AG04449 (cell line): ENCODE data around the gene STAU1.

Source experiments
- CTCF ChIA-PET: fragments of 350-600 bp; formaldehyde crosslinking; extraction: SDS; loops from one replicate; lab custom pipeline; 2021; ENCODE audit warnings: antibody characterized with exemption; lab: Yijun Ruan, JAX
- POLR2A ChIA-PET: fragments of 400-600, 350-600 bp; formaldehyde crosslinking; extraction: SDS; loops from one replicate; lab custom pipeline; 2020; ENCODE audit warnings: antibody characterized with exemption, inconsistent platforms; lab: Yijun Ruan, JAX
- DNase-seq: peaks from one replicate; pipeline ENCODE4 v3.0.0-alpha.2; 2010; ENCODE audit warnings: low read depth, low spot score
- H3K4me3 ChIP-seq: 2 replicates; pipeline ENCODE4 v1.5.1; 2011; ENCODE audit warnings: low read depth, mild to moderate bottlenecking, control low read depth, low read length
- TF ChIP-seq, protein P1 (sequence below): IDR thresholded peaks from one replicate; pipeline ENCODE4 v1.5.1; 2011; ENCODE audit warnings: mild to moderate bottlenecking, moderate library complexity, low read length, control low read depth, inconsistent platforms; ENCODE audit not compliant: insufficient read depth; ENCODE audit errors: missing control alignments

Gene STAU1

DNA sequence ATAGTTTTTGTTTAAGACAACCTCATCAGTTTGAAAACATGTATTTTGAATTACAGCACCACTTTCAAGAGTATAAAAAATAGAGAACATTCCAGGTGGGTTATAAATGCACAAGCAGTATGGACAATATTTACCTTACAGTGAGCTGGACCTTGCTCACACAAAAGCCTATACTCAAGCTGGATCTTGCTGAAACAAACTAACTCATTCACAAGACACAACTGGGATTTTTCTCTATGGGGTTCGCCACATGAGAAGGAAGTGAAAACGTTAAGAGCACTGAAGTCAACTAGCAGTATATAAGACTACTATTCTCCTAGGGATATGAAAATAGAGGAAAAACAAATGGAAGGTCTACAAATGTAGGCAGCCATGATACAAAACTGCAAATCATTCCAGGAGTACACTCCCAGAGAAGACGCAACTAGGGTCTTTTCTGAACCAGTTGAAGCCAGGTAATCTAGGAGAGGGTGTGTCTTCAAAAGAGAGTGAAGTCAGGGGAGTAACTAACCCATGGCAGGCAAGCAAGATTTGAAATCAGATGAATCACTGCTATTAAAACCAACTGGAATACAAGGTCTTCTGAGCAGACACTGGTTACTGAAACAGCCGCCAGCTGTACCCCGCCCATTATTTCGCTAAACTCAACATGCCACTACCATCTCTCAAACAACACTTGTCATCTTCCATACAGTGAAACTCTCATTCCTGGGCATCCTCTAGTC, 26.5 kb downstream of the STAU1 start:
- DNase-seq, result no peak
- no peak overlapping the region for H3K4me3 ChIP-seq
- ChIA-PET CTCF (interaction anchor here (1.2 kb wide), 1 partner anchor 56 kb away, joined by 5 read pairs; no protein-coding TSS in a partner anchor), POLR2A (no interaction called here)
- TF ChIP-seq, protein P1, sequence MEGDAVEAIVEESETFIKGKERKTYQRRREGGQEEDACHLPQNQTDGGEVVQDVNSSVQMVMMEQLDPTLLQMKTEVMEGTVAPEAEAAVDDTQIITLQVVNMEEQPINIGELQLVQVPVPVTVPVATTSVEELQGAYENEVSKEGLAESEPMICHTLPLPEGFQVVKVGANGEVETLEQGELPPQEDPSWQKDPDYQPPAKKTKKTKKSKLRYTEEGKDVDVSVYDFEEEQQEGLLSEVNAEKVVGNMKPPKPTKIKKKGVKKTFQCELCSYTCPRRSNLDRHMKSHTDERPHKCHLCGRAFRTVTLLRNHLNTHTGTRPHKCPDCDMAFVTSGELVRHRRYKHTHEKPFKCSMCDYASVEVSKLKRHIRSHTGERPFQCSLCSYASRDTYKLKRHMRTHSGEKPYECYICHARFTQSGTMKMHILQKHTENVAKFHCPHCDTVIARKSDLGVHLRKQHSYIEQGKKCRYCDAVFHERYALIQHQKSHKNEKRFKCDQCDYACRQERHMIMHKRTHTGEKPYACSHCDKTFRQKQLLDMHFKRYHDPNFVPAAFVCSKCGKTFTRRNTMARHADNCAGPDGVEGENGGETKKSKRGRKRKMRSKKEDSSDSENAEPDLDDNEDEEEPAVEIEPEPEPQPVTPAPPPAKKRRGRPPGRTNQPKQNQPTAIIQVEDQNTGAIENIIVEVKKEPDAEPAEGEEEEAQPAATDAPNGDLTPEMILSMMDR, result no peak

DNA sequence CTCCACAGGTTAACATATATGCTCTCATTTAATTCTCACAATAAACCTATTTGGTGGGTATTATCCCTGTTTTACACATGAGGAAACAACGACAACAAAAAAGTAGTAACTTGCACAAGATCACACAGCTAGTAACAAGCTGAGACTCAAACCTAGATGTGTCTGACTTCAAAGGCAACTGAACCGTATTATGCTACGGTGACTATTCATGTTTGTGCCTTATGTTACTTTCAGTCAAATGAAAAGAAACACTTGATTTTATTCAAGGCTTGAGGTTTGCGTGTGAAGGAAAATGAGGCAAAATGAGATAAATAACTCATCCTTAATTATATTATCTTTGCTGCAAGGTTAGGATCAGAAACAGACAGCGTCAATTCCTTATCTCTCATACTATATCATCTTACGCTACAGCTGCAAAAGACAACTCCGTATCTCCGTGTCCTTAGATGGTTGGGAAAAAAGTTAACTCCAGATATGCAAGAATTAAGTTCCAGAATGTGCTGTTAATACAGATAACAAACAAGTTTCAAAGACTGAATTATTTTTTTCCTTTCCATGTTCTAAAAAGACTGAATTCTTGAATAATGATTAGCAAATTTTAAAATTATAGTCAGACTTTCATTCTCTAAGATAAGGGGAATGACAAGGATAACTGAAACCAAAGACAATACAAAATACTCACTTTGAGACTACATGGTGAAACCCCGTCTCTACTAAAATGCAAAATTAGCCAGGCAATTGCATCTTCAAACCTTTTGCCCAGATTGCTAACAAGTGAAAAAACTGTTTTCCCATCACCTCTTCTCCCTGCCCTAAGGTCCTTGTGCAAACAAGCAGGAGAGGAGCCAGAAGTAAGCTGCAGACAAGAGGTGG, 27.8 kb downstream of the STAU1 start:
- no peak for DNase-seq
- CTCF ChIA-PET, result interaction anchor here (1.2 kb wide), 2 partner anchors 57 kb away, joined by 4 to 5 read pairs; no protein-coding TSS in a partner anchor
- POLR2A ChIA-PET, result interaction anchor here (0.8 kb wide), 1 partner anchor 27 kb away, joined by 3 read pairs; no protein-coding TSS in a partner anchor
- TF ChIP-seq, protein P1, result no peak
- no peak overlapping the region for H3K4me3 ChIP-seq

DNA sequence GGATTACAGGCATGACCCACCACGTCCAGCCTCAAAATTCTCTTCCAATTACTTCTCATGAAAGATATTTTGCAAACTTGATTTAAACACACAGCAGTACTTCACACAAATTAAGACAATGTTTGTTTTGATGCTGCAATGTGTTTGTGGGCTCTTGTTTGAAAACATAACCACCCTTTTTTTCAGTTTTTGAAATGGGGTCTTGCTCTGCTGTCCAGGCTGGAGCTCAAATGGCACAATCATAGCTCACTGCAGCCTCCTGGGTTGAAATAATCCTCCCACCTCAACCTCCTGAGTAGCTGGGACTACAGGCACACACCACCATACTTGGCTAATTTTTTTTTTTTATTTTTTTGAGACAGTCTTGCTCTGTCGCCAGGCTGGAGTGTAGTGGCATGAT, 31.0 kb downstream of the STAU1 start:
- DNase-seq, result no peak
- ChIA-PET POLR2A (no interaction called here), CTCF (interaction anchor here (1.0 to 2.1 kb wide), 2 partner anchors 24 to 60 kb away, joined by 3 to 5 read pairs; no protein-coding TSS in a partner anchor)
- TF ChIP-seq, protein P1, result no peak
- H3K4me3 ChIP-seq, result no peak overlapping the region

DNA sequence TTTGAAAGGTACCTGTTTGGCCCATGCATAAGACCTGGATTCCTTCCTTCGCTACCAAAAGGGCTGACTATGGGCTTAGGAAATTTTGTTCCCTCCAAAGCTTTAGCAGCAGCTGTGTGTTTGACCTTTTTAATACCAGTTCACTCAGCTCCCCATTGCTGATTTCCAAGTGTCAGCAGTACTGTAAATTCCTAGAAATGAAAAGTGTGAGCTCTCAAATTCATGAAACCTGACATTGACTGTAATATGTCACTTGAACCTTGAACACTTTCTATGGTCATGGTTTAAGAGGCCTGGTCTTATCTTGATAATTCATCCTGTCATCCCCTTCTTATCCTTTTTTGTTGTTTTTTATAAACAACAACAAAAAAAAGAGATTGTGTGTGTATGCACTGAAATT, 31.7 kb downstream of the STAU1 start:
- DNase-seq, result no peak
- CTCF ChIA-PET, result interaction anchor here (1.4 to 2.1 kb wide), 2 partner anchors 10 to 24 kb away, joined by 4 to 5 read pairs; no protein-coding TSS in a partner anchor

DNA sequence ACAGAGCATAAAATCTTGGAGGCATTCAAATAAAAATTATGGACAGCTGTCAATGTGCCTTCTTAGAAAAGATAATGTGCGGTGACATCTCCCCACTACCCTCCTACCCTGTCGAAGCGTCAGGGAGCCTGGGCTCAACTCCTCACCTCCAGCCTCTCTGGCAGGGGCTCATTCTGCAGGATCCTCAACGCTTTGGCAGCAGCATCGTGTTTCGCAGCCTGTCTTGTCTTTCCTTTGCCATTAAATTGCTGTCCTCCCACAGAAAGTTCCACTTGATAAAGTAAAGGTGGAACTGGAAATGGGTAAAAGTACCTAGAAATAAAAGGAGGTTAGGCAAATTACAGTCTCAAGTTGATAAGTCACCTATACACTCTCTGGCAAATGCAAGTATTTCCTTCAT, 36.7 kb downstream of the STAU1 start:
- TF ChIP-seq, protein P1, result no peak
- no peak for DNase-seq
- ChIA-PET POLR2A (no interaction called here), CTCF (interaction anchor here (0.6 to 2.3 kb wide), 5 partner anchors 10 to 65 kb away, joined by 3 to 14 read pairs (median 3); no protein-coding TSS in a partner anchor)
- H3K4me3 ChIP-seq, result no peak overlapping the region

More for the DNA sequence above, 31.7 kb downstream of the STAU1 start:
- POLR2A ChIA-PET, result no interaction called here
- TF ChIP-seq, protein P1, result no peak
- H3K4me3 ChIP-seq, result no peak overlapping the region
